HG02798 (cell line): Measurements from ENCODE around the gene DNAAF8.
"Not testable (repeated sequence)": the region's sequence is repeated elsewhere in the genome, so short reads cannot be mapped to it uniquely, and the experiment has no call there.

Experiments used
- ATAC-seq: cut with Tn5 transposase; IDR thresholded peaks from one replicate; pipeline ENCODE4 v1.9.1; 2021; ENCODE audit warnings: mild to moderate bottlenecking; ENCODE audit not compliant: unreplicated experiment, poor library complexity

Gene DNAAF8

DNA sequence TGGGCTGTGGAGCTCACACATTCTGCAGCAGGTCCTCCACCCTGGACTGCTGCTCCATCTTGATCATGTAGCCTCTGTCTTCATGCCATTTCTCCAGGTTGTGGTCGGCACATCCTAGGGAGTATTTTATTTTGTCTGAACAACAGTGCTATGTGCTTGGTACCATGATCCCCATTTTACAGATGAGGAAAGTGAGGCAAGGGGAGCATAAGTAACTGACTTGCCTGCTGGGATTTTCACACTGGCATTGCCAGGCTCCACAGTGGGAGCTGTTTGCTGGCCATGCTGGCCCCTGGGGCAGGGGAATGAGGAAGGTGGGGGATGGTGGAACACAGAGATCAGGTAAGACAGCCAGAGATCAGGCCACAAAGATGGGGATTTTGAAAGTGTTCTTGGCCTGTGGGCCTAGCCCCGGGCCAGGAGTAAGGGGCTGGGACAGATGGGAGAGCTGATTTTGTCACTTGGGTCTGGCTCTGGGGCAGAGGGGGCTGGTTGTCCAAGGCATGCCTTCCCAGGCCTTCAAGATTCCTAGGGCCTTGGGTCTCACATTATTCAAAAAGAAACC, 41.9 kb downstream of the DNAAF8 start:
- ATAC-seq: no peak

DNA sequence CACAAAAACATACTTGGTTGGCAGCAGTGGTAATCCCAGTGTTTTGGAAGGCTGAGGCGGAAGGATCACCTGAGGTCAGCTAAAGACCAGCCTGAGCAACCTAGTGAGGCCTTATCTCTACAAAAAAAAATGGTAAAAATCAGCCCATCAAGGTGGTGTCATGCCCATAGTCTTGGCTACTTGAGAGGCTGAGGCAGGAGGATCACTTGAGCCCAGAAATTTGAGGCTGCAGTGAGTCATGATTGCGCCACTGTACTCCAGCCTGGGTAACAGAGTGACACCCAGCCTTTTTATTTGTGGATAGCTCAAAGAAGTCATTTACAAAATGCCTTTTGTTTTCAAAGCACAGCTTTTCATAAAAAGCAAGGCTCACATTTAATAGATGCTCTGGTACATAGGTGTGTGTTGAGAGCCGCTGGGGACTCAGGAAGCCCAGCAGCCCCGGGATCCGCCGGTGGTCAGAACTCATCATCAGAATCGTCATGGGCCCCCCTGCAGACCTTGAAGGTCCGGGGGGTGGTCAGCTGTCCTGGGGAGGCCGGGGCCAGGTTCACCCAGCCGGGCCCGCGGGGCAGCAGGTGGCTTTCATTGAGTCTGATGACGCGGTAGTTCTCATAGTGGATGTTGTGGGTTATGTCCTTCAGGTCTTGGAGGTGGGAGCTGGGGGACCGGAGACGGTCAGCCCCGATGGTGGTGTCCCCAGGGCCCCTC, 43.2 kb downstream of the DNAAF8 start:
- ATAC-seq: no peak

DNA sequence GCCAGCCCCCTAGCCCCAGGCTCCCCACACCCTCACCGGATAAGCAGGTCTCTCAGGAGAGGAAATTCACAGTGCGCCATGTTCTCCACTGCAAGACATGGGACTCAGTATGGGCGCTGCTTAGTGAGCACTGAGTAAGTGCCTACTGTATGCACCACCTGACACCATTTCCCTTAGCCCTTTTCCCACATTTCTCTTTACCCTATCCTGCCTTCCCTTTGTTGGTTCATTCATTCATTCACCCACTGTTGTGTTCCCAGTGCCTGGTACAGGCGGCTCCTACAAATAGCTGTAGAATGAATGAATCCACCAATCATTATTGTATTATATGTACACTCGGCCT, 43.7 kb downstream of the DNAAF8 start:
- ATAC-seq: no peak

DNA sequence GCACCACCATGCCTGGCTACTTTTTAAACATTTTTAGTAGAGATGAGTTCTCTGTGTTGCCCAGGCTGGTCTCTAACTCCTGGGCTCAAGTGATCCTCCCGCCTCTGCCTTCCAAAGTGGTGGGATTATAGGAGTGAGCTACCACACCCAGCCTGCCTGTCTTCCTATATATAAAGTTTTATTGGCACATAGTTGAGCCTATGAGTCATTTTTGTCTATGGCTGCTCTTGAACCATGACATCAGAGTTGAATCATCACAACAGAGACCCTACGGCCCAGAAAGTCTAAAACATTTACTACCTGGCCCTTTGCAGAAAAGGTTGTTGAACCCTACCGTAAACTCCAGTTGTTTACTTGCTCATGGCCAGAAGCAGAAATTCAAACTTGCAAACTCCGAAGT, 45.9 kb downstream of the DNAAF8 start:
- no peak for ATAC-seq

DNA sequence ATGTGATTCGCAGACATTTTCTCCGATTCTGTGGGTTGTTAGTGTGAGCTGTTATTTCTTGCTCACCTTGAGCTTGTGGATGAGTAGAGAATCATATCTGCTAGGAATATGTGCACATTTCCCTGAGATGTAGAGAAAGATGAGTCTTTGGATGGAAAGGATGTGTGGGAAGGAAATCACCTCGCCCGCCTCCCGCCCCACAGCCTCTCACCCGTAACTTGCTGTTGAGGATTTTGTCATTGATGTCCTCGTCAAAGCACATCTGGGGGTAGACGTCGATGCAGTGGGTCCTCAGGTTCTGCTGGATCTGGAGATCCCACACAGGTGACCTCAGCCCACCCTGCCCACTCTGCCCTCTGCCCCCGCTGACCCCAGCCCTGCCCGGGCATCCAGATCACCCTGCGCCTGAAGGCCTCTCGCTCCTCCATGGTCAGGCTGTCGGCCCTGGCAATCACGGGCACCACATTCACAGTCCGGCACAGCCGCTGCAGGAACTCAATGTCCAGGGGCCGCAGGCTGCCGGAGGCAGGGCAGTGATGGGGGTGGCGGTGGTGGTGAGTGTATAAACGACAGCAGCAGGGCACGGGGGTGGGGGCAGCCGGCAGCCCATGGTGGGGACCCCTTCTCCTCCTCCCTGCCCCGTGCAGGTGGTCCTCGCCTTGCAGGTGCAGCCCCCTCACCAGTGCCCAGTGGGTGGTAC, 49.1 kb downstream of the DNAAF8 start:
- no peak for ATAC-seq

DNA sequence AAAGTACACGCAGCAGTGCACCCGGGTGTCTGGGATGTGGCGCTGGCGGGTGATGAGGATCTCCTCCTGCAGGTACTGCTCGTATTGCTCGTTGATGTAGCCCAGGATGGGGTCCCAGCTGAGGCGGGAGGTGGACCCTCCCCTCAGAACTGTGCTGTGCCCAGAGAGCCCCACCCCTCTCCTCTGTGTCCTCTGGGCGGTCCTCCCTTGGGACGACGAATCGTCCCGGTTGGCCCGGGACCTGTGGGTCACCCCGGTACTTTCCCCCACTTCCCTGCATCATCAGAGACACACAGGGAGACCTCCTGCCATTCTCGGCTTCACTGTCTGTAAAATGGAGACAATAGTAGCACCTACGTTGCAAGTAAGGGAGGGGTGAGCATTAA, 49.6 kb downstream of the DNAAF8 start:
- ATAC-seq: no peak

DNA sequence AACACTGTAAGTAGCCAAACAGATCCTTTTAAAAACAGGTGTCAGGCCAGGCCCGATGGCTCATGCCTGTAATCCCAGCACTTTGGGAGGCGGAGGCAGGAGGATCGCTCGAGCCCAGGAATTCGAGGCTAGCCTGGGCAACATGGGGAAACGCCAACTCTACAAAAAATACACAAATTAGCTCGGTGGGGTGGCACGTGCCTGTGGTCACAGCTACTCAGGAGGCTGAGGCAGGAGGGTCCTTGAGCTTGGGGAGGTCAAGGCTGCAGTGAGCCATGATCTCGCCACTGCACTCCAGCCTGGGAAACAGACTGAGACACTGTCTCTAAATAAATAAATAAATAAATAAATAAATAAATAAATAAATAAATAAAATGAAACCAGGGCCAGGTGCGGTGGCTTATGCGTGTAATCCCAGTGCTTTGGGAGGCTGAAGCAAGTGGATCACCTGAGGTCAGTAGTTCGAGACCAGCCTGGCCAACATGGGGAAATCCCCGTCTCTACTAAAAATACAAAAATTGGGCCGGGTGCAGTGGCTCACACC, 50.2 kb downstream of the DNAAF8 start:
- not testable (repeated sequence) for ATAC-seq

DNA sequence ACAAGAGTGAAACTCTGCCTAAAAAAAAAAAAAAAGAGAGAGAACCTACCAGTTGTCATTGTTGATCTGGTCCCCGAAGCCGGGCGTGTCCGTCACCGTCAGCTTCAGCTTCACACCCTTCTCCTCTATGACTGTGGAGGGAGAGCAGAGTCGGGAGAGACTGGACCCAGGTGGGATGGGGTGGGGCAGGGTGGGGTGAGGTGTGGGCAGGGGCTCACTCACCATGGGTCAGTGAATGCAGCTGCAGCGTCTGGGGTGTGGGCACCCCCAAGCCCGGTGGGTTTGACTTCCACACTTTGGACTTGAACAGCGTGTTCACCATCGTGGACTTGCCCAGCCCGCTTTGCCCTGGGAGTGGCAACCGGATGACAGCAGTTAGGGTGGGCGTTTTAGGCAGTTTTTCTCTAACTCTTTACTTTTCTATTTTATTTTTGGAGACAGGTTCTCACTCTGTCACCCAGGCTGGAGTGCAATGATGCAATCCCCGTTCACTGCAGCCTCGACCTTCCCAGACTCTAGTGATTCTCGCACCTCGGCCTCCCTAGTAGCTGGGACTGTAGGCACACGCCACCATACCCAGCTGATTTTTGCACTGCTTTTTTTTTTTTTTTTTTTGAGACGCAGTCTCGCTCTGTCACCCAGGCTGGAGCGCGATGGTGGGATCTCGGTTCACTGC, 51.6 kb downstream of the DNAAF8 start:
- no peak for ATAC-seq

DNA sequence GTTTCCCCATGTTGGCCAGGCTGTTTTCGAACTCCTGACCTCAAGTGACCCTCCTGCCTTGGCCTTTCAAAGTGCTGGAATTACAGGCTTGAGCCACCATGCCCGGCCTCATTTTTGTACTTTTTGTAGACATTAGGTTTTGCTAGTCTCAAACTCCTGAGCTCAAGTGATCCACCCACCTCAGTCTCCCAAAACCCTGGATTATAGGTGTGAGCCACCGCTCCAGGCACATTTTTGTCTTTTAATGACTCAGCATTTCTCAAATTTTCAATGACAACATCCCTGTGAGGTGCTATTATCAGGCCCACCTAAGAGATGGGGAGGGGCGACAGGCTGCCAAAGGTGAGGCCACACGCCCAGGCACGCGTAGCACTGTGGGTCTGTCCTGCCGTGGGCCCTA, 52.7 kb downstream of the DNAAF8 start:
- no peak for ATAC-seq

DNA sequence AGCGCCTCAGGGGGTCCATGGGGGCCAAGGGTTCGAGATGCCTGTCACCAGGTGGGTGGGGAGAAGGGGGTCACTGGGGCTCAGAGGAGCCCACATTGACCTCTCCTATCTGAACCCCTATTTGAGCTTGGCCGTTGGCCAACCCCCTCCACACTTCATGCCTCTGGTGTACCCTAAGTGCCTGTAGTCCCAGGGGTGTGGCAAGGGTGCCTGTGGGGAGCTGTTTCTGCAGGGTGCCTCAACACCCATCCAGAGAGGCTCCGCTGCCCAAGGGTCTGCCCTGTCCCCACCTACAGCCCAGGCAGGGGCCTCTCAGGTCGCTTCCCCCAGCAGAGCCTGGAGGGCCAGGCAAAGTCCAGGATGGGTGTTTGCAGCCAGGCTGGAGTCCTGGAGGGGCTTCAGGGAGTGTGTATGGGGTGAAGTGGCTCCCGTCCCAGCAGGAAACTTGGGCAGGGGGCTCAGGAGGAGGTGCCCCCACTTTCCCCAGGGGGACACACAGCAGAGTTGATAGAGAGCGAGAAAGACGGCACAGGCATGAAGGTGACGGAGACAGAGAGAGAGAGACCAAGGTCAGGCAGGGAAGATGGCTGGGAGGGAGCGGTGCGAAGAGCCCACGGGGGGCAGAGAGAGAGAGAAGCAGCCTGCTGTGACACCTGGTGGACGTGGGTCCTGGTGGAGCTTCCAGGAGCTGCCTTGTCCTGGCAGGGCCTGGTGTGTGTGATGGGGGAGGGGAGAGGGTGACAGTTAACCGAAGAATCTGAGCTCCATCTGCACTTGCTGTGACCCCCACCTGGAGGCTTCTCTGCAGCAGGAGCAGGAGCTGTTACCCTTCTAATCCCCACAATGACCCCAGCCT, 53.5 kb downstream of the DNAAF8 start, which contains the start of gene SEPTIN12:
Gene SEPTIN12 (minus strand): TSS at position 719 of the 856 bp plus-strand sequence. CDS start 700 bp downstream, at position 19.
- ATAC-seq: no peak

DNA sequence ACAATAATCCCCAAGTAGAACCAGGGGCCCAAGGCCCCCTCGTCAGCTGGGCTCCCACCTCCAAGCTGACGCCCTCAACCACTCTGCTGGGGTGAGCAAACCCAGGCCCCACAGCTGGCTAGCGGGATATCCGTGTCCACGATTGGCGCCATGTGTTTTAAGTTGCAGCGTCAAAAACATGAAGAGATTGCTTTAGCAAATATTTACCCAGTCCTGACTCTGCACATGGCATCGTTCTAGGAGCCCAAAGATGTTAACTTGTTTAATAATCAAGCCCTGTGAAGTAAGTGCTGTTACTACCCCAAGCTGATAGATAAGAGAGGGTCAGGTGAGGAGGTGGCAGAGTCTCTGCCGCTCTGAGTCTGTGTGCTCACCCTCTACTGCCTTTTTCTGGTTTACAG, 54.2 kb downstream of the DNAAF8 start:
- no peak for ATAC-seq

DNA sequence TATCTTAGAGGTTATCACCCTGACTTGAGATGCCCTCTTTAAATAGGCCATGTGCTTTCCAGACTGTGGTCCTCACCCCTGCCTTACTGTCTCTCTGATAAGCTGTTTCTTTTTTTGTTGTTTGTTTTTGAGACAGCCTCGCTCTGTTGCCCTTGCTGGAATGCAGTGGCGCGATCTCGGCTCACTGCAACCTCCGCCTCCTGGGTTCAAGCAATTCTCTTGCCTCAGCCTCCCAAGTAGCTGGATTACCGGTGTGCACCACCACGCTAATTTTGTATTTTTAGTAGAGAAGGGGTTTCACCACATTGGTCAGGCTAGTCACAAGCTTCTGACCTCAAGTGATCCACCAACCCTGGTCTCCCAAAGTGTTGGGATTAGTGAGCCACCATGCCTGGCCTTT, 54.6 kb downstream of the DNAAF8 start:
- ATAC-seq: no peak

DNA sequence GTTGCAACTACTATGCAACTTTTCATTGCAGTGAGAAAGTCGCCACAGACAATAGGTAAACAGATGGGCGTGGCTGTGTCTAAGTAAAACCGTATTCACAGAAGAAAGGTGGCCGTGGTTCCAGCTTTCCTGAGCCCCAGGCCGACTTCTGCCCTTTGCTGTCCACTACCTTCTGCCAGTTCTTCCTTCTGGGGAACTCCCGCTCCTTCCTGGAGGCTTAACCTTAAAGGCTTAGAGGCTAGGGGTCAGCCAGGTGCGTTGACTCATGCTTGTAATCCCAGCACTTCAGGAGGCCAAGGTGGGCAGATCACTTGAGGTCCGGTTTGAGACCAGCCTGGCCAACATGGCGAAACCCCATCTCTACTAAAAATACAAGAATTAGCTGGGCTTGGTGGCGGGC, 55.9 kb downstream of the DNAAF8 start:
- no peak for ATAC-seq

DNA sequence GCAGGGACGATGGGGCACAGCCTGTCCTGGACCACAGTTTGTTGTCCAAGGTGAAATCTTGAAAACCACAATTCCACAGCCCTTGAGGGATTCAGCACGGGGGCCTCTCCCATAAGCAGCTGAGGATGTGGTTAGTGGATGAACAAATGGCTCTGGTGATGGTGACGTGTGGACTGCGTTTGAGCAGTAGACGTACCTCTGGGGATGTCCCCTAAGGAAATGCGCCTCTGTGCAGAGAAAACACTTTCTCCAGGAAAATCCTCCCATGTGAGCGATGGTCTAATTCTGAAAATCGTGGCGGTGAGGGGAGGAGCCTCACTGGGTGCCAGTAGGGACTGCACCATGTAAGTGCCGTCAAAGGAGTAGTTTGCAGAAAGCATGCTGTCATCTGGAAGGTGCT, 56.5 kb downstream of the DNAAF8 start:
- no peak for ATAC-seq

DNA sequence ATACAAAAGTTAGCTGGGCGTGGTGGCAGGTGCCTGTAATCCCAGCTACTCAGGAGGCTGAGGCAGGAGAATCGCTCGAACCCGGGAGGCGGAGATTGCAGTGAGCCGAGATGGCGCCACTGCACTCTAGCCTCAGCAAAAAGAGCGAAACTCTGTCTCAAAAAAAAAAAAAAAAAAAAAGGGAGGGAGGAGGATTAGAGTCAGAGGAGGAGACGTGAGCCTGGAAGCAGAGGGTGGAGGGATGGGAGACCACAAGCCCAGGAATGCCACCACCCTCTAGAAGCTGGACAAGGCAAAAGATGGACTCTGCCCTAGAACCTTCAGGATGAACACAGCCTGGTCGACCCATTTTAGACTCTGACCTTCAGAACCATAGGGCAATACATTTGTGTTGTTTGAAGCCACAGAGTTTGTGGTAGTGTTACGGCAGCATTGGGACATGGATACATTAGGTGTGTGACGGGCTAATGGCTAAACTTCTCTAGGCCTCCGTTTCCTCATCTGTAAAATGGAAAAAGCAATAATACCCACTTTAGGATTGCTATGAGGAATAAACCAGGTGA, 58.7 kb downstream of the DNAAF8 start:
- no peak for ATAC-seq

DNA sequence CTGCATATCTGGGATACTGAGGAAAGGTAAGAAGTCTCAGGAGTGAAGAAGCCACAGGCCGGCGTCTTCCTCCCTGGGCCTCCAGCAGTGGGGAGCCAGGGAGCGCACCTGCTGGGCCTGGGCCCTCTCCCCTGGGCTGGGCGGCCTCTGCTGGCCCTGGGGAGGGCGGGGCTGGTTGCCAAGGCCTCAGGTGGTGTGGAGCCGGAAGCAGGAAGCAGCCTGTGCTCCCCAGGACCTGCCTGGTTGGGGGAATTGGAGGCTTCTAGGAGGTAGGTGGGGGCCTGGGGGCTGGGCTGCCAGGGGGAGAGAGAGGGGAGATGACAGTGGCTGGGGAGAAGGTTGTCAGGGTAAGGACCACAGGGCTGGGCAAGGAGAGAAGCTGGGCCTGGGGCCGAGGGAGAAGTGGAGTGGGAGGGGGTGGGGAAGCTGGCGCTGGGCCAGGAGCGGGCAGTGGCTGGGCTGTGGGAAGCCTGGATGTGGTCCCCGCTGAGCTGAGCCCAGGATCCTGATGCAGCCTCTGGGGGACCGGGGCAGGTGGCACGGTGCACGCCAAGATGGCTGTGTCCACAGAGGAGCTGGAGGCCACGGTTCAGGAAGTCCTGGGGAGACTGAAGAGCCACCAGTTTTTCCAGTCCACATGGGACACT, 61.0 kb downstream of the DNAAF8 start, which contains the start of gene SMIM22:
Gene SMIM22 (plus strand): TSS at position 189 of the 647 bp plus-strand sequence. CDS start 366 bp downstream, at position 555.
- ATAC-seq: no peak

DNA sequence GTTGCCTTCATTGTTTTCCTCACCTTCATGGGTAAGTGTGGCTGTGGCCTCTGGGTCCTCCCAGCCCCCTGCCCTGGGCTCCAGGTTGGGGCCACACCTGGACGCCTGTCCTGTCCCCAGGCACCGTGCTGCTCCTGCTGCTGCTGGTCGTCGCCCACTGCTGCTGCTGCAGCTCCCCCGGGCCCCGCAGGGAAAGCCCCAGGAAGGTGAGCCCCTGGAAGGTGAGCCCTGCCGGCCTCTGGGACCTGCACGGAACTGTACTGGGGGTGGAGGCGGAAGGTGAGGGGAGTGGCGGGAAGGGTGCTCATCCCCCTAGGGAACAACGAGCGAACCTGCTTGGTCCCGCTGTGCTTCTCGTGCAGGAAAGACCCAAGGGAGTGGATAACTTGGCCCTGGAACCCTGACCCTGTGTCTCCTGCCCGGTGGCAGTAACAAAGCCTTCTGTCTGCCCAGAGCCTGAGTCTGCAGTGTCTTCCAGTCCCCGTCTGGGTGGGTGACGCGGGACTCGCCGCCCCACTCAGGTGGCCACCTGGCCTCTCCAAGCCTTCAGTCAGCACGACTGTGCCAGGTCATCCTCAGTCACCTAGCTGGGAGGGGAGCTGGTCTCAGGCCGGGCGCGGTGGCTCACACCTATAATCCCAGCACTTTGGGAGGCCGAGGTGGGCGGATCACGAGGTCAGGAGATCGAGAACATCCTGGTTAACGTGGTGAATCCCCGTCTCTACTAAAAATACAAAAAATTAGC, 61.7 kb downstream of the DNAAF8 start:
- no peak for ATAC-seq

DNA sequence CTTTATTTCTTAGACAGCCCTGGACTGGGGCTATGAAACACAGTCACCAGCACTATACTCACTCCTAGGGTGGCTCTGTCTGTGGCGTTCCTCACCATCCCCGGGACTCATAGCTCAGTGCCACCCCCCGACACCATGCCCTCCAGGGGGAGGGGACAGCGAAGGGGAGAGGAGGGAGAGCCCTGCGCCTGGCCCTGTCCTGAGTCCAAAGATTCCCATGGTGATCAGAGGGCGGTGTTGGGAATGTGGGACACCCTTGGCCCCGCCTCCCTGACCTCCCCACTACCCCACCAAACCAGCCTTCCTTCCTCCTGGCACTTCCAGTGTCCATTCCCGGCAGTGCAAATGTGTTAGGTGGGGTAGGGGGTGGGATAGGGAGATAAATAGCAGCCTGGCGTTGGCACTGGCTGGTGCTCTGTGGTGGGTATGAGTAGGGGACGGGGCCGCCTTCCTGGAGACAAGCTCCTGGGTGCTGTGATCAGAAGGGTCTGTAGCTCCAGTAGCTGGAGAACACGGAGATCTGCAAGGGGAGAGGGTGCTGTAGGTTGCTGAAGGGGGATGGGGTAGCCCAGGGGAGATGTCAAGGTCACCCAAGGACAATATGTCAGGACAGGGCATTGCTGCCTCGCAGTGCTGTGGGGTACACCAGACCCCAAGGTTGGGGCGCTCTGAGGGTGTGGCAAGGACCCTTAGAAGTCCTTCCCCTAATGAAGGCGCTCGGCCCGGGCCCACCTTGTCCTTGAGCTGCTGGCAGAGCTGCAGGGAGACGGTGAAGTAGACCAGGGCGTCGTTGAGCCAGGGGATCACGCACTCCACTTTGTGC, 62.9 kb downstream of the DNAAF8 start:
- ATAC-seq: no peak
